Measurements from ENCODE around the gene TMPRSS4.

Gene TMPRSS4

GRCh38 chr11:118076754-118077281 lies at the start of gene TMPRSS4:
Gene TMPRSS4, plus strand, starts transcription at chr11:118077078. Its CDS starts 225 bp downstream, at chr11:118077303.
- DNase-seq, result no peak
- in situ Hi-C loops (cut with HindIII; ENCODE audit: low pct_ligation_motif_present, low pct_unique_long_range_greater_than_20kb, low sequenced_read_pairs), result no loop called here

GRCh38 chr11:118027694-118028093 lies 49.2 kb upstream of the TMPRSS4 start:
- in situ Hi-C loops (cut with HindIII; ENCODE audit: low pct_ligation_motif_present, low pct_unique_long_range_greater_than_20kb, low sequenced_read_pairs), result no loop called here
- no peak for DNase-seq

GRCh38 chr11:118028626-118029025 lies 48.3 kb upstream of the TMPRSS4 start:
- in situ Hi-C loops (cut with HindIII; ENCODE audit: low pct_ligation_motif_present, low pct_unique_long_range_greater_than_20kb, low sequenced_read_pairs), result no loop called here
- DNase-seq, result no peak

- in situ Hi-C loops (cut with HindIII; ENCODE audit: low pct_ligation_motif_present, low pct_unique_long_range_greater_than_20kb, low sequenced_read_pairs), result no loop called here
Observed at GRCh38 chr11:118033443-118033842, 43.4 kb upstream of the TMPRSS4 start.

GRCh38 chr11:118042141-118042540 lies 34.7 kb upstream of the TMPRSS4 start:
- DNase-seq, result no peak
- in situ Hi-C loops (cut with HindIII; ENCODE audit: low pct_ligation_motif_present, low pct_unique_long_range_greater_than_20kb, low sequenced_read_pairs), result no loop called here

More at GRCh38 chr11:118033443-118033842, 43.4 kb upstream of the TMPRSS4 start:
- DNase-seq, result no peak

GRCh38 chr11:118042796-118043195 lies 34.1 kb upstream of the TMPRSS4 start:
- in situ Hi-C loops (cut with HindIII; ENCODE audit: low pct_ligation_motif_present, low pct_unique_long_range_greater_than_20kb, low sequenced_read_pairs), result no loop called here
- no peak for DNase-seq

- in situ Hi-C loops (cut with HindIII; ENCODE audit: low pct_ligation_motif_present, low pct_unique_long_range_greater_than_20kb, low sequenced_read_pairs), result no loop called here
- no peak for DNase-seq
Observed at GRCh38 chr11:118045191-118045590, 31.7 kb upstream of the TMPRSS4 start.

- no peak for DNase-seq
- in situ Hi-C loops (cut with HindIII; ENCODE audit: low pct_ligation_motif_present, low pct_unique_long_range_greater_than_20kb, low sequenced_read_pairs), result no loop called here
Observed at GRCh38 chr11:118046051-118046963, 30.6 kb upstream of the TMPRSS4 start.

- in situ Hi-C loops (cut with HindIII; ENCODE audit: low pct_ligation_motif_present, low pct_unique_long_range_greater_than_20kb, low sequenced_read_pairs), result no loop called here
- no peak for DNase-seq
Observed at GRCh38 chr11:118046964-118047700, 29.7 kb upstream of the TMPRSS4 start.

- DNase-seq, result no peak
- in situ Hi-C loops (cut with HindIII; ENCODE audit: low pct_ligation_motif_present, low pct_unique_long_range_greater_than_20kb, low sequenced_read_pairs), result no loop called here
Observed at GRCh38 chr11:118047749-118048148, 29.1 kb upstream of the TMPRSS4 start.

GRCh38 chr11:118048472-118049370 lies 28.2 kb upstream of the TMPRSS4 start:
- DNase-seq, result no peak
- in situ Hi-C loops (cut with HindIII; ENCODE audit: low pct_ligation_motif_present, low pct_unique_long_range_greater_than_20kb, low sequenced_read_pairs), result no loop called here

GRCh38 chr11:118049771-118050170 lies 27.1 kb upstream of the TMPRSS4 start:
- in situ Hi-C loops (cut with HindIII; ENCODE audit: low pct_ligation_motif_present, low pct_unique_long_range_greater_than_20kb, low sequenced_read_pairs), result no loop called here
- no peak for DNase-seq

- in situ Hi-C loops (cut with HindIII; ENCODE audit: low pct_ligation_motif_present, low pct_unique_long_range_greater_than_20kb, low sequenced_read_pairs), result no loop called here
- no peak for DNase-seq
Observed at GRCh38 chr11:118050208-118050891, 26.5 kb upstream of the TMPRSS4 start.

- no peak for DNase-seq
- in situ Hi-C loops (cut with HindIII; ENCODE audit: low pct_ligation_motif_present, low pct_unique_long_range_greater_than_20kb, low sequenced_read_pairs), result no loop called here
Observed at GRCh38 chr11:118051136-118051610, 25.7 kb upstream of the TMPRSS4 start.

GRCh38 chr11:118051611-118052461 lies 25.0 kb upstream of the TMPRSS4 start:
- DNase-seq, result no peak
- in situ Hi-C loops (cut with HindIII; ENCODE audit: low pct_ligation_motif_present, low pct_unique_long_range_greater_than_20kb, low sequenced_read_pairs), result no loop called here

GRCh38 chr11:118052581-118053206 lies 24.2 kb upstream of the TMPRSS4 start:
- DNase-seq, result no peak
- in situ Hi-C loops (cut with HindIII; ENCODE audit: low pct_ligation_motif_present, low pct_unique_long_range_greater_than_20kb, low sequenced_read_pairs), result no loop called here
